CD14-positive monocyte (primary cell): ENCODE results near the gene LIN28B. TPM values are rescaled to one million over a fixed set of nuclear protein-coding genes. Genes with fewer than 3 reads are reported as not detected.

ENCODE experiments used
- DNase-seq, 3 donors: peaks; one replicate each; pipeline ENCODE4 v3.0.0-alpha.2; 2011 to 2022
- H2AFZ ChIP-seq: 2 replicates; pipeline ENCODE4 v1.6.0; 2012; ENCODE audit warnings: mild to moderate bottlenecking, low read depth, low read length, inconsistent platforms; ENCODE audit not compliant: insufficient read depth, poor library complexity, severe bottlenecking
- H3K27ac ChIP-seq, 2 donors: 1 replicate in 1 of 2; 2 replicates in 1 of 2; pipeline ENCODE4 v1.5.1; 2012 to 2013; ENCODE audit warnings: low read length in 2 of 2, control low read depth in 1 of 2, inconsistent platforms in 1 of 2, low read depth in 1 of 2, mild to moderate bottlenecking in 1 of 2
- H3K27me3 ChIP-seq, 2 donors: one replicate each; pipeline versions ENCODE4 v1.6.0 to v1.6.1; 2011 to 2013; ENCODE audit warnings: low read length in 2 of 2; ENCODE audit not compliant: control insufficient read depth in 2 of 2, insufficient read depth in 2 of 2
- H3K36me3 ChIP-seq, 2 donors: replicated peaks in 1 of 2; 1 replicate in 1 of 2; 2 replicates in 1 of 2; pipeline versions ENCODE4 v1.5.1 to v1.6.1; 2012 to 2013; ENCODE audit warnings: low read length in 2 of 2, control low read depth in 1 of 2, inconsistent platforms in 1 of 2, mild to moderate bottlenecking in 1 of 2; ENCODE audit not compliant: insufficient read depth in 2 of 2, control insufficient read depth in 1 of 2
- H3K4me1 ChIP-seq, 2 donors: 1 replicate in 1 of 2; 2 replicates in 1 of 2; pipeline versions ENCODE4 v1.5.1 to v1.6.1; 2012 to 2013; ENCODE audit warnings: low read length in 2 of 2, control low read depth in 1 of 2, inconsistent platforms in 1 of 2, mild to moderate bottlenecking in 1 of 2, moderate library complexity in 1 of 2; ENCODE audit not compliant: insufficient read depth in 2 of 2, control insufficient read depth in 1 of 2
- H3K4me2 ChIP-seq: replicated peaks from 2 replicates; pipeline ENCODE3; 2012; ENCODE audit warnings: low read length, moderate library complexity, mild to moderate bottlenecking; ENCODE audit not compliant: poor library complexity, severe bottlenecking; ENCODE audit errors: extremely low read depth
- H3K4me3 ChIP-seq, 3 experiments: fragments of 200-600 bp in 1 of 3; sonication (generic) in 1 of 3; replicated peaks in 1 of 3; 1 replicate in 2 of 3; 2 replicates in 1 of 3; pipeline ENCODE4 v1.5.1; 2011 to 2013; ENCODE audit warnings: low read length in 3 of 3, mild to moderate bottlenecking in 3 of 3, control low read depth in 2 of 3, low read depth in 2 of 3, inconsistent platforms in 1 of 3, moderate library complexity in 1 of 3
- H3K79me2 ChIP-seq: 2 replicates; pipeline ENCODE4 v1.6.0; 2012; ENCODE audit warnings: mild to moderate bottlenecking, control low read depth, inconsistent platforms, low read length, moderate library complexity; ENCODE audit not compliant: insufficient read depth
- H3K9ac ChIP-seq: 2 replicates; pipeline ENCODE4 v1.6.0; 2017; ENCODE audit warnings: low read length, mild to moderate bottlenecking; ENCODE audit not compliant: insufficient read depth, poor library complexity, severe bottlenecking
- H3K9me3 ChIP-seq, 2 donors: replicated peaks in 1 of 2; 1 replicate in 1 of 2; 2 replicates in 1 of 2; pipeline versions ENCODE4 v1.5.1 to v1.6.1; 2012 to 2013; ENCODE audit warnings: low read length in 2 of 2, control low read depth in 1 of 2; ENCODE audit not compliant: control insufficient read depth in 1 of 2, insufficient read depth in 1 of 2
- H4K20me1 ChIP-seq: 2 replicates; pipeline ENCODE4 v1.6.0; 2012; ENCODE audit warnings: mild to moderate bottlenecking, low read length, control low read depth, moderate library complexity; ENCODE audit not compliant: insufficient read depth
- H3K27ac Mint-ChIP-seq, 7 donors: one replicate each; pipeline ENCODE4 v1.8.0; 2020; ENCODE audit warnings: mild to moderate bottlenecking in 7 of 7, mixed read lengths in 7 of 7, moderate library complexity in 6 of 7, inconsistent platforms in 2 of 7
- H3K27me3 Mint-ChIP-seq, 3 donors: one replicate each; pipeline ENCODE4 v1.8.0; 2021 to 2022; ENCODE audit warnings: low read depth in 3 of 3, mild to moderate bottlenecking in 3 of 3, mixed read lengths in 3 of 3, moderate library complexity in 3 of 3, inconsistent platforms in 1 of 3
- H3K36me3 Mint-ChIP-seq, 2 donors: one replicate each; pipeline ENCODE4 v1.8.0; 2020; ENCODE audit warnings: mixed read lengths in 2 of 2, inconsistent platforms in 1 of 2, mild to moderate bottlenecking in 1 of 2
- H3K4me1 Mint-ChIP-seq: one replicate; pipeline ENCODE4 v1.8.0; 2020; ENCODE audit warnings: mild to moderate bottlenecking, mixed read lengths
- H3K4me3 Mint-ChIP-seq, 2 donors: one replicate each; pipeline ENCODE4 v1.8.0; 2020; ENCODE audit warnings: mild to moderate bottlenecking in 2 of 2, mixed read lengths in 2 of 2, moderate library complexity in 1 of 2
- H3K9me3 Mint-ChIP-seq, 7 donors: one replicate each; pipeline ENCODE4 v1.8.0; 2020 to 2022; ENCODE audit warnings: mixed read lengths in 7 of 7, mild to moderate bottlenecking in 6 of 7, moderate library complexity in 6 of 7, inconsistent platforms in 2 of 7
- WGBS: methylation state at CpG from one replicate; pipeline ENCODE4 v1.1.5; 2013; ENCODE audit warnings: missing lambda C conversion rate; ENCODE audit not compliant: insufficient coverage; 5-methylcytosine and 5-hydroxymethylcytosine counted together
- intact Hi-C, 2 donors: fragments of 100-400 bp; cut with micrococcal nuclease; formaldehyde crosslinking; loops; one replicate each; pipeline versions ENCODE4 v1.15.0 to v1.15.1; 2023
- polyA plus RNA-seq, 3 donors: library from polyadenylated mRNA; depleted of rRNA in 1 of 3; unstranded in 2 of 3; stranded (reverse) in 1 of 3; fragments of 300-500 nt in 2 of 3; fragments of >200 nt in 1 of 3; fragmentation: Illumina TruSeq in 2 of 3; gene quantifications; 1 replicate in 2 of 3; 2 replicates in 1 of 3; pipeline ENCODE4 v1.2.3, GENCODE V29; 2012 to 2021
- TF ChIP-seq, protein P1 (sequence below): fragments of 200-600 bp; IDR thresholded peaks from one replicate; pipeline ENCODE4 v1.8.0; 2022; ENCODE audit warnings: antibody characterized with exemption, mild to moderate bottlenecking

Gene LIN28B
- polyA plus RNA-seq, 3 donors: not detected

DNA sequence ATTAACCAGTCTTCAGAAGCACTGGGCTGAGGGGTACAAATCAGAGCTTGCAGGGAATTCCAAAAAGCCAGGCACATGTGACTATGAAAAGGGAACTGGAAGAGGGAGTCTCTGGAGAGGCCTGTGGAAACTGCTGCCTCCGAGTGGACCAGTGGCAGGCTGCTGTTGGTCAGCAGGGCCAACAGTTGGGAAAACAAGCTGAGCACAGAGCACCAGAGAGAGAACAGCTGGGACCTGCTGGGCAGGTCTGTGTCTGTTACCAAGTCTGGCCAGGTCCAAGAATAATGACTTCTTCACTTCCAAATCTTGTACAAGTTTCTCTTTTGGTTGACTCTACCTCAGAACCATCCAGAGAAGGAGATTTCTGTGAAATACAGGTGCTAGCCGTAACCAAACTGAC is 81.4 kb downstream of the LIN28B start:
- Mint-ChIP-seq H3K4me1 (no peaks in the 10 kb centered on the region), H3K9me3 (no peaks in the 10 kb centered on the region), H3K27me3 (peaks cover 3 to 6% (median 5%) of the 10 kb centered on the region in 3 donors), H3K4me3 (no peak overlapping the region), H3K27ac (no peak overlapping the region), H3K36me3 (no peaks in the 10 kb centered on the region)
- no peaks in the 10 kb centered on the region for H3K36me3 ChIP-seq
- H3K79me2 ChIP-seq: no peaks in the 10 kb centered on the region
- no peak overlapping the region for H3K4me2 ChIP-seq
- no peaks in the 10 kb centered on the region for H4K20me1 ChIP-seq
- intact Hi-C loops: no loop called here
- H3K9me3 ChIP-seq: no peaks in the 10 kb centered on the region
- no peaks in the 10 kb centered on the region for H3K4me1 ChIP-seq
- TF ChIP-seq, protein P1, sequence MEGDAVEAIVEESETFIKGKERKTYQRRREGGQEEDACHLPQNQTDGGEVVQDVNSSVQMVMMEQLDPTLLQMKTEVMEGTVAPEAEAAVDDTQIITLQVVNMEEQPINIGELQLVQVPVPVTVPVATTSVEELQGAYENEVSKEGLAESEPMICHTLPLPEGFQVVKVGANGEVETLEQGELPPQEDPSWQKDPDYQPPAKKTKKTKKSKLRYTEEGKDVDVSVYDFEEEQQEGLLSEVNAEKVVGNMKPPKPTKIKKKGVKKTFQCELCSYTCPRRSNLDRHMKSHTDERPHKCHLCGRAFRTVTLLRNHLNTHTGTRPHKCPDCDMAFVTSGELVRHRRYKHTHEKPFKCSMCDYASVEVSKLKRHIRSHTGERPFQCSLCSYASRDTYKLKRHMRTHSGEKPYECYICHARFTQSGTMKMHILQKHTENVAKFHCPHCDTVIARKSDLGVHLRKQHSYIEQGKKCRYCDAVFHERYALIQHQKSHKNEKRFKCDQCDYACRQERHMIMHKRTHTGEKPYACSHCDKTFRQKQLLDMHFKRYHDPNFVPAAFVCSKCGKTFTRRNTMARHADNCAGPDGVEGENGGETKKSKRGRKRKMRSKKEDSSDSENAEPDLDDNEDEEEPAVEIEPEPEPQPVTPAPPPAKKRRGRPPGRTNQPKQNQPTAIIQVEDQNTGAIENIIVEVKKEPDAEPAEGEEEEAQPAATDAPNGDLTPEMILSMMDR: no peak
- 89% methylated on average over 1 of the region's 2 CpGs for WGBS
- no peaks in the 10 kb centered on the region for H3K27me3 ChIP-seq
- no peak overlapping the region for H3K27ac ChIP-seq
- H2AFZ ChIP-seq: no peak overlapping the region
- DNase-seq: no peak
- H3K4me3 ChIP-seq: no peak overlapping the region
- no peak overlapping the region for H3K9ac ChIP-seq

DNA sequence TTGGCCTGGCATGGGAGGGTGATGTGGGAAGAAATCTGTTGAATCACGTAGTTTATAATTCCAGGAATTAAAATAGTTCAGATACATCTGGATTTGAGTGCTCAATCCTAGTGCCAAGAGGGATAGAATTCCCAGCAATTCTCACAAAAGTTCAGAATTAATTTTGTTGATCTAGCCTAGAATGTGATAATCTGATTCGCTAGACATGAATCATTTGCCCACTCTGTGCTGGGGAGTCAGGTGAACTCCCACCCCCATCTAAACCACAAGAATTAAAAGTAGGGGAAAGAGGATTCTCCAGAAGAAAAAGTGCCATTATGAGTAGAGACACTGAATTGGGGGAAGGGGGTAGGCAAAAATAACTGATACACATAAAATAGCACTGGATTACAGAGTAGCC is 85.0 kb downstream of the LIN28B start:
- Mint-ChIP-seq H3K27ac (no peak overlapping the region), H3K36me3 (no peaks in the 10 kb centered on the region), H3K4me3 (no peak overlapping the region), H3K9me3 (peaks cover 0 to 3% (median 0%) of the 10 kb centered on the region in 7 donors), H3K27me3 (peaks cover 1 to 5% (median 3%) of the 10 kb centered on the region in 3 donors), H3K4me1 (no peaks in the 10 kb centered on the region)
- Histone ChIP-seq H3K79me2 (no peaks in the 10 kb centered on the region), H3K4me2 (no peak overlapping the region), H3K36me3 (no peaks in the 10 kb centered on the region), H3K4me1 (no peaks in the 10 kb centered on the region), H4K20me1 (no peaks in the 10 kb centered on the region), H3K9ac (no peak overlapping the region), H3K27ac (no peak overlapping the region), H3K27me3 (no peaks in the 10 kb centered on the region), H3K9me3 (no peaks in the 10 kb centered on the region), H2AFZ (no peak overlapping the region), H3K4me3 (no peak overlapping the region)
- no peak for DNase-seq
- TF ChIP-seq, protein P1: no peak
- intact Hi-C loops: no loop called here
- no CpG with 5 or more reads among the region's 2 CpGs for WGBS
